Vagina (tissue), 2 donors: Measurements from ENCODE around the gene PMAIP1. TPM values are rescaled to one million over a fixed set of nuclear protein-coding genes. Genes with fewer than 3 reads are reported as not detected.

Source experiments
- DNase-seq, 2 donors: peaks; one replicate each; pipeline ENCODE4 v3.0.0-alpha.2; 2017; ENCODE audit errors: extremely low spot score in 2 of 2
- H3K27ac ChIP-seq: fragments of 200-600 bp; sonication (generic); one replicate; pipeline ENCODE4 v1.5.1; 2019
- H3K27me3 ChIP-seq: fragments of 200-600 bp; sonication (generic); one replicate; pipeline ENCODE4 v1.5.1; 2019
- H3K36me3 ChIP-seq, 2 donors: fragments of 200-600 bp; sonication (generic); one replicate each; pipeline ENCODE4 v1.5.1; 2017 to 2019
- H3K4me1 ChIP-seq: fragments of 200-600 bp; sonication (generic); one replicate; pipeline ENCODE4 v1.5.1; 2019
- H3K4me3 ChIP-seq, 2 donors: fragments of 200-600 bp; sonication (generic); 1 replicate in 1 of 2; 2 replicates in 1 of 2; pipeline ENCODE4 v1.5.1; 2016 to 2019
- H3K9me3 ChIP-seq: fragments of 200-600 bp; sonication (generic); one replicate; pipeline ENCODE4 v1.5.1; 2019
- POLR2A ChIP-seq, 2 donors: fragments of 450-650 bp; IDR thresholded peaks; one replicate each; pipeline ENCODE4 v1.6.1; 2017; ENCODE audit warnings: antibody characterized with exemption in 2 of 2, mild to moderate bottlenecking in 2 of 2, moderate library complexity in 2 of 2
- POLR2AphosphoS5 ChIP-seq, 2 donors: sonication (generic); formaldehyde crosslinking; IDR thresholded peaks; one replicate each; pipeline ENCODE4 v1.9.0; 2017; ENCODE audit warnings: antibody characterized with exemption in 2 of 2, mild to moderate bottlenecking in 2 of 2, low read depth in 1 of 2; ENCODE audit not compliant: insufficient read depth in 1 of 2
- intact Hi-C: fragments of 100-400 bp; cut with DNase I; formaldehyde crosslinking; loops from one replicate; pipeline ENCODE4 v1.15.1; 2023
- total RNA-seq: library from RNA; depleted of rRNA; stranded (reverse); fragments of >200 nt; gene quantifications from one replicate; pipeline ENCODE4 v1.2.3, GENCODE V29; 2016
- TF ChIP-seq, protein P1 (sequence below), 3 experiments: fragments of 450-650 bp in 2 of 3; fragments of 200-600 bp in 1 of 3; sonication (generic) in 1 of 3; IDR thresholded peaks; one replicate each; pipeline ENCODE4 v1.5.1; 2017 to 2019; ENCODE audit warnings: antibody characterized with exemption in 3 of 3, mild to moderate bottlenecking in 2 of 3, moderate library complexity in 2 of 3

The PMAIP1 gene
- total RNA-seq, 1 donor from 2014 or later: 7.4 TPM

DNA sequence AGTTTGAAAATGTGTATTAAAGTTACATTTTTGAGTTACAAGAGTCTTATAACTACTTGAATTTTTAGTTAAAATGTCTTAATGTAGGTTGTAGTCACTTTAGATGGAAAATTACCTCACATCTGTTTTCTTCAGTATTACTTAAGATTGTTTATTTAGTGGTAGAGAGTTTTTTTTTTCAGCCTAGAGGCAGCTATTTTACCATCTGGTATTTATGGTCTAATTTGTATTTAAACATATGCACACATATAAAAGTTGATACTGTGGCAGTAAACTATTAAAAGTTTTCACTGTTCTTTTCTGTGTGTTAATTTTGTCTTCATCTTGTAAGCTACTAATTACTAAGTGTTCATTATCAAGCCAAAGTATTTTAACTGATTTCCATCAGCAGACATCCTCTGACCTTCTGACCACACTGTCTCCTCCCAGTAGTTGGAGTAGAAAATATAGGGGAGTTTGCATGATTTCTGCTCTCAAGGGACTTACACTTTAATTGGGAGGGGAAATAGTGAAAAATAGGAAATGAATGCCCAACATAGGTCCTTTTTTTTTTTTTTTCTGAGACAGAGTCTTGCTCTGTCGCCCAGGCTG is 4.3 kb downstream of the PMAIP1 start:
- intact Hi-C loops: no loop called here
- Histone ChIP-seq H3K4me1 (peaks cover 28% of the 10 kb centered on the region), H3K9me3 (no peaks in the 10 kb centered on the region), H3K27me3 (peaks cover 5% of the 10 kb centered on the region), H3K4me3 (no peak overlapping the region), H3K27ac (peak overlapping the region; percentile 37), H3K36me3 (no peaks in the 10 kb centered on the region)
- DNase-seq: no peak
- no peak for TF ChIP-seq POLR2AphosphoS5 (IDR thresholded peaks at IDR 0.05; ENCODE audit: insufficient read depth in 1 of 2, low read depth in 1 of 2)
- TF ChIP-seq POLR2A (IDR thresholded peaks at IDR 0.05): no peak
- TF ChIP-seq, protein P1, sequence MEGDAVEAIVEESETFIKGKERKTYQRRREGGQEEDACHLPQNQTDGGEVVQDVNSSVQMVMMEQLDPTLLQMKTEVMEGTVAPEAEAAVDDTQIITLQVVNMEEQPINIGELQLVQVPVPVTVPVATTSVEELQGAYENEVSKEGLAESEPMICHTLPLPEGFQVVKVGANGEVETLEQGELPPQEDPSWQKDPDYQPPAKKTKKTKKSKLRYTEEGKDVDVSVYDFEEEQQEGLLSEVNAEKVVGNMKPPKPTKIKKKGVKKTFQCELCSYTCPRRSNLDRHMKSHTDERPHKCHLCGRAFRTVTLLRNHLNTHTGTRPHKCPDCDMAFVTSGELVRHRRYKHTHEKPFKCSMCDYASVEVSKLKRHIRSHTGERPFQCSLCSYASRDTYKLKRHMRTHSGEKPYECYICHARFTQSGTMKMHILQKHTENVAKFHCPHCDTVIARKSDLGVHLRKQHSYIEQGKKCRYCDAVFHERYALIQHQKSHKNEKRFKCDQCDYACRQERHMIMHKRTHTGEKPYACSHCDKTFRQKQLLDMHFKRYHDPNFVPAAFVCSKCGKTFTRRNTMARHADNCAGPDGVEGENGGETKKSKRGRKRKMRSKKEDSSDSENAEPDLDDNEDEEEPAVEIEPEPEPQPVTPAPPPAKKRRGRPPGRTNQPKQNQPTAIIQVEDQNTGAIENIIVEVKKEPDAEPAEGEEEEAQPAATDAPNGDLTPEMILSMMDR (IDR thresholded peaks at IDR 0.05): no peak

DNA sequence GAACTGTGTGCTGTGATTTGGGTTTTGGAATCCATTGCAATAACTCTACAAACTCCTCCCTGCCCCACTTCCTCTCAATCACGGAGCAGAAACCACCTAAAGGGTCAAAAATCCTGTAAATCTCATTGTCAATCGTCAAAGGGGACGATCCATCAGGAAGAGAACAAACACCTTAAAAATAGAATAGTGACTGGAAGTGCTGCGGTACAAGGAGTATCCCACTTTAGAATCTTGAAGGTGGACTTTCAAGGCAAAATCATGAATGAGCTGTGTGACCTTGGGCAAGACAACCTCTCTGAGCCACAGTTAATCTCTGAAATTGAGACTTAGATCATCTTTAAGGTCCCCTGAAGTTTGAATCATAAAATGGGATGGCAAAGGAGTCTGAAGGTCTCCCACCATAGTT is 5.9 kb downstream of the PMAIP1 start:
- intact Hi-C loops: no loop called here
- Histone ChIP-seq H3K27me3 (no peaks in the 10 kb centered on the region), H3K27ac (no peak overlapping the region), H3K9me3 (no peaks in the 10 kb centered on the region), H3K4me3 (no peak overlapping the region), H3K36me3 (no peaks in the 10 kb centered on the region), H3K4me1 (peaks cover 19% of the 10 kb centered on the region)
- no peak for TF ChIP-seq POLR2A (IDR thresholded peaks at IDR 0.05)
- TF ChIP-seq, protein P1 (IDR thresholded peaks at IDR 0.05): no peak
- TF ChIP-seq POLR2AphosphoS5 (IDR thresholded peaks at IDR 0.05; ENCODE audit: insufficient read depth in 1 of 2, low read depth in 1 of 2): no peak
- DNase-seq: no peak

DNA sequence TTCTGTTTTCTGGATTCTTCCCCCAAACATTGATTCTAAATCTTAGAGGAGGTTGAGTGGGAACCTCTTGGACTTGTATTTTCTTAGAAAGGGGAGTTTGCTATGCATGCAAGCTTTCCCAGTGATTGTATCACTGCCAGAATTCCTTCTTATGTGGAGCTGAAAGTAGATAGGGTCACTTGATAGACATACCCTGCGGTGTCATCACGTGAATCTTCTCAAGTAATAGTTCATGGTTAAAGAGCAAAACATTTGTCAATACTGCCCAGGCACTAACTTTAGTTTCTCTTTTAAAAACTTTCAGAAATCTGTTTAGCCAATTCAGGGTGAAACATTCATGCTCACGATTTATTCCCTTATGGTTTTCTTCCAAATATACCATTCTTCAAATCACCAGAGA is 6.4 kb downstream of the PMAIP1 start:
- no peaks in the 10 kb centered on the region for H3K27me3 ChIP-seq
- H3K36me3 ChIP-seq: no peaks in the 10 kb centered on the region
- H3K4me3 ChIP-seq: no peak overlapping the region
- no peak for TF ChIP-seq POLR2A (IDR thresholded peaks at IDR 0.05)
- TF ChIP-seq POLR2AphosphoS5 (IDR thresholded peaks at IDR 0.05; ENCODE audit: insufficient read depth in 1 of 2, low read depth in 1 of 2): no peak
- TF ChIP-seq, protein P1 (IDR thresholded peaks at IDR 0.05): no peak
- DNase-seq: no peak
- peaks cover 16% of the 10 kb centered on the region for H3K4me1 ChIP-seq
- intact Hi-C loops: no loop called here
- no peak overlapping the region for H3K27ac ChIP-seq
- H3K9me3 ChIP-seq: no peaks in the 10 kb centered on the region

DNA sequence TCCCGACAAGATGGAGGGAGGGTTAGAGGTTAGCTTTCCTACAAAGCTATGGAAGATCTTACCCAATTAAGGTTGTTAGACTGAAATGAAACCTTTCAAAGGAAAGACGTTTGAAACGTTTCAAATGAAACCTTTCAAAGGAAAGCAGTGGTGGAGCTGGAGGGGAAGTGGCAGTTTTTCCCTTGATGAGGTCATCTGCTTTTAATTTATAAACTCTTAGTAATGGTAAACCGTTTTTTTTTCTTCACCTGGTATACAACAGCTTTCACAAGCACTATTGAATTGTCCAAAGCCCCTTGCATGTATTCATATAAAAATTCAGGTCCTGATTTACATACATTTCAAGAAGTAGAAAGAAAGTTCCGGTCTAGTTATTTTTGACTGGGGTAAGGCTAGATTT is 7.4 kb downstream of the PMAIP1 start:
- Histone ChIP-seq H3K36me3 (no peaks in the 10 kb centered on the region), H3K4me1 (peaks cover 16% of the 10 kb centered on the region), H3K27ac (no peak overlapping the region), H3K27me3 (no peaks in the 10 kb centered on the region), H3K4me3 (no peak overlapping the region), H3K9me3 (no peaks in the 10 kb centered on the region)
- no peak for DNase-seq
- no peak for TF ChIP-seq POLR2A (IDR thresholded peaks at IDR 0.05)
- no peak for TF ChIP-seq POLR2AphosphoS5 (IDR thresholded peaks at IDR 0.05; ENCODE audit: insufficient read depth in 1 of 2, low read depth in 1 of 2)
- TF ChIP-seq, protein P1 (IDR thresholded peaks at IDR 0.05): no peak
- intact Hi-C loops: no loop called here

DNA sequence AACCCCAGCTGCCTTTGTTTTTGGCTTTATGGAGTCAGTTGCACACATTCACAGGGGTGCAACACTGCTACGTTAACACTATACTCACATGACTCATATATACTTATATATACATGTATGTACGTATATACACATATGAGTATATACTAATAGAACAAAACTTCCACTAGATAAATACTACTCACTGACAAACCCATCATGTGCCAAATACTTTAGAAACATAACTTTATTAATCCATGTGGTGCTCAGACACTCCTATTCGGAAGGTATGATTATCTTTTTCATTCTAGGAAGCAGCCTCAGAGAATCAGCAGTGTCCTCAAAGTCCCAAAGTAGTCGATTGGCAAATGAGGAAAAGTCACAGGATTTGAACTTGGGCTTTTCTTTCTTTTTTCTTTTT is 7.9 kb downstream of the PMAIP1 start:
- no peaks in the 10 kb centered on the region for H3K27me3 ChIP-seq
- no peak for DNase-seq
- peaks cover 16% of the 10 kb centered on the region for H3K4me1 ChIP-seq
- TF ChIP-seq, protein P1 (IDR thresholded peaks at IDR 0.05): no peak
- TF ChIP-seq POLR2AphosphoS5 (IDR thresholded peaks at IDR 0.05; ENCODE audit: insufficient read depth in 1 of 2, low read depth in 1 of 2) (no peak), POLR2A (IDR thresholded peaks at IDR 0.05) (no peak)
- no peaks in the 10 kb centered on the region for H3K36me3 ChIP-seq
- no peak overlapping the region for H3K4me3 ChIP-seq
- no peak overlapping the region for H3K27ac ChIP-seq
- no peaks in the 10 kb centered on the region for H3K9me3 ChIP-seq
- intact Hi-C loops: no loop called here
